Activated CD8-positive, alpha-beta memory T cell treated with anti-CD3 and anti-CD28 coated beads, Interleukin-2, amount 50 U/mL, for 48 hours (primary cell): Measurements from ENCODE around the gene ZNF263.
"Not testable (repeated sequence)": the region's sequence is repeated elsewhere in the genome, so short reads cannot be mapped to it uniquely, and the experiment has no call there.

Source experiments
- DNase-seq: peaks from one replicate; pipeline ENCODE4 v3.0.0-alpha.2; 2020

ZNF263 gene

GRCh38 chr16:3268294-3268693, 15.0 kb upstream of the ZNF263 start:
- DNase-seq, result no peak

- not testable (repeated sequence) for DNase-seq
Observed at GRCh38 chr16:3270718-3271117, 12.6 kb upstream of the ZNF263 start.

- DNase-seq, result not testable (repeated sequence)
Observed at GRCh38 chr16:3271281-3271680, 12.0 kb upstream of the ZNF263 start.

GRCh38 chr16:3274490-3274889, 8.8 kb upstream of the ZNF263 start:
- no peak for DNase-seq

GRCh38 chr16:3274947-3275346, 8.3 kb upstream of the ZNF263 start:
- DNase-seq, result no peak

- no peak for DNase-seq
Observed at GRCh38 chr16:3276679-3277078, 6.6 kb upstream of the ZNF263 start.

- no peak for DNase-seq
Observed at GRCh38 chr16:3281222-3281820, 2.0 kb upstream of the ZNF263 start.

GRCh38 chr16:3282103-3282729, 1.1 kb upstream of the ZNF263 start:
- no peak for DNase-seq

GRCh38 chr16:3283543-3284447, 504 bp downstream of the ZNF263 start:
- DNase-seq, result no peak

- DNase-seq, result no peak
Observed at GRCh38 chr16:3285131-3285530, 1.8 kb downstream of the ZNF263 start.

GRCh38 chr16:3289998-3290673, 6.8 kb downstream of the ZNF263 start:
- DNase-seq, result no peak

GRCh38 chr16:3292604-3293003, 9.3 kb downstream of the ZNF263 start:
- no peak for DNase-seq

- DNase-seq, result no peak
Observed at GRCh38 chr16:3295209-3295608, 11.9 kb downstream of the ZNF263 start.

- no peak for DNase-seq
Observed at GRCh38 chr16:3295783-3296182, 12.5 kb downstream of the ZNF263 start.

GRCh38 chr16:3304370-3304769, 21.1 kb downstream of the ZNF263 start:
- no peak for DNase-seq

- peak; percentile 88 for DNase-seq
Observed at GRCh38 chr16:3305109-3306068, 22.1 kb downstream of the ZNF263 start, which contains the start of the genes TIGD7 and ZNF75A. TIGD7 (minus strand) TSS chr16:3305430; CDS start chr16:3300614, 4,816 bp downstream. ZNF75A (plus strand) TSS chr16:3305497; CDS start chr16:3308429, 2,932 bp downstream.

- no peak for DNase-seq
Observed at GRCh38 chr16:3306078-3306477, 22.8 kb downstream of the ZNF263 start.

GRCh38 chr16:3311496-3311895, 28.2 kb downstream of the ZNF263 start:
- DNase-seq, result no peak

- no peak for DNase-seq
Observed at GRCh38 chr16:3317315-3317999, 34.2 kb downstream of the ZNF263 start.

- DNase-seq, result no peak
Observed at GRCh38 chr16:3321816-3322215, 38.5 kb downstream of the ZNF263 start.

- DNase-seq, result no peak
Observed at GRCh38 chr16:3327514-3327913, 44.2 kb downstream of the ZNF263 start.
